WTC11 (cell line): Measurements from ENCODE around the gene PSKH1.

ENCODE experiments used
- ATF3 ChIP-seq: sonication (generic); formaldehyde crosslinking; conservative IDR thresholded peaks from 2 replicates; pipeline ENCODE4 v1.8.1; 2022; ENCODE audit warnings: mild to moderate bottlenecking, missing genetic modification reagents
- CREB1 ChIP-seq: sonication (generic); formaldehyde crosslinking; IDR thresholded peaks from 2 replicates; pipeline ENCODE4 v1.8.0; 2023; ENCODE audit warnings: mild to moderate bottlenecking, missing genetic modification reagents
- CTCF ChIP-seq: fragments of 200-600 bp; IDR thresholded peaks from 2 replicates; pipeline ENCODE4 v1.8.0; 2022; ENCODE audit warnings: antibody characterized with exemption
- MAX ChIP-seq: sonication (generic); formaldehyde crosslinking; IDR thresholded peaks from 2 replicates; pipeline ENCODE4 v1.8.0; 2022; ENCODE audit warnings: mild to moderate bottlenecking, missing genetic modification reagents
- RELA ChIP-seq: sonication (generic); formaldehyde crosslinking; IDR thresholded peaks from 2 replicates; pipeline ENCODE4 v1.8.1; 2022; ENCODE audit warnings: missing genetic modification reagents, mild to moderate bottlenecking, borderline replicate concordance
- TP53 ChIP-seq: sonication (generic); formaldehyde crosslinking; IDR thresholded peaks from 2 replicates; pipeline ENCODE4 v1.8.1; 2023; ENCODE audit warnings: mild to moderate bottlenecking, missing genetic modification reagents

- TF ChIP-seq MAX (no peak), CTCF (no peak), TP53 (CRISPR knock-in tag) (no peak), ATF3 (CRISPR knock-in tag) (no peak), RELA (CRISPR knock-in tag) (no peak), CREB1 (CRISPR knock-in tag) (no peak)
Observed at GRCh38 chr16:67964477-67965131, 71.5 kb downstream of the PSKH1 start.
